Tibial nerve (tissue), 4 donors: ENCODE results near the gene LARP1.

ENCODE experiments used
- EP300 ChIP-seq, 2 donors: sonication (generic); formaldehyde crosslinking; IDR thresholded peaks; one replicate each; pipeline ENCODE4 v1.6.1; 2017; ENCODE audit warnings: antibody characterized with exemption in 2 of 2, mild to moderate bottlenecking in 1 of 2
- TF ChIP-seq, protein P1 (sequence below), 5 experiments: fragments of 200-600 bp in 3 of 5; fragments of 450-650 bp in 2 of 5; sonication (generic) in 3 of 5; IDR thresholded peaks; one replicate each; pipeline ENCODE4 v1.5.1; 2016 to 2019; ENCODE audit warnings: antibody characterized with exemption in 5 of 5, mild to moderate bottlenecking in 3 of 5, moderate library complexity in 2 of 5

DNA sequence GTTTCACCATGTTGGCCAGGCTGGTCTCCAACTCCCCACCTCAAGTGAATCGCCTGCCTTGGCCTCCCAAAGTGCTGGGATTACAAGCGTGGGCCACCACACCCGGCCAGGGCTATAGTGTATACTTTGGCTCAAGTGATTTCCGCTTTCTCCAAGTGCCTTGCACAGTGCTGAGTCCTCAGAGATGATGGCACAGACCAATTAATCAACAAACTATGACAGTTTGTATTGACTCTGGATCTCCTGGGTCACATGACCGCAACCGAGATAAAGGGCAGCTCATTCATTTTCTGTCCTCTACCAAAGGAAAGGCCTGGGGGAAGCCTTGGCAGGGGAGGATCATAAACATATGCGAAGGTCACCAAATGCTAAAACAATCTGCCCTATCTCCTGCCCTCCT is 11.4 kb upstream of the LARP1 start:
- TF ChIP-seq, protein P1, sequence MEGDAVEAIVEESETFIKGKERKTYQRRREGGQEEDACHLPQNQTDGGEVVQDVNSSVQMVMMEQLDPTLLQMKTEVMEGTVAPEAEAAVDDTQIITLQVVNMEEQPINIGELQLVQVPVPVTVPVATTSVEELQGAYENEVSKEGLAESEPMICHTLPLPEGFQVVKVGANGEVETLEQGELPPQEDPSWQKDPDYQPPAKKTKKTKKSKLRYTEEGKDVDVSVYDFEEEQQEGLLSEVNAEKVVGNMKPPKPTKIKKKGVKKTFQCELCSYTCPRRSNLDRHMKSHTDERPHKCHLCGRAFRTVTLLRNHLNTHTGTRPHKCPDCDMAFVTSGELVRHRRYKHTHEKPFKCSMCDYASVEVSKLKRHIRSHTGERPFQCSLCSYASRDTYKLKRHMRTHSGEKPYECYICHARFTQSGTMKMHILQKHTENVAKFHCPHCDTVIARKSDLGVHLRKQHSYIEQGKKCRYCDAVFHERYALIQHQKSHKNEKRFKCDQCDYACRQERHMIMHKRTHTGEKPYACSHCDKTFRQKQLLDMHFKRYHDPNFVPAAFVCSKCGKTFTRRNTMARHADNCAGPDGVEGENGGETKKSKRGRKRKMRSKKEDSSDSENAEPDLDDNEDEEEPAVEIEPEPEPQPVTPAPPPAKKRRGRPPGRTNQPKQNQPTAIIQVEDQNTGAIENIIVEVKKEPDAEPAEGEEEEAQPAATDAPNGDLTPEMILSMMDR (IDR thresholded peaks at IDR 0.05): no peak
- TF ChIP-seq EP300 (IDR thresholded peaks at IDR 0.05): no peak
